WTC11 (cell line): ENCODE measurements around the gene ALS2.

Experiments used
- ESRRA ChIP-seq: sonication (generic); formaldehyde crosslinking; IDR thresholded peaks from 2 replicates; pipeline ENCODE4 v1.8.1; 2022; ENCODE audit warnings: mild to moderate bottlenecking, missing genetic modification reagents, borderline replicate concordance
- ETV6 ChIP-seq: sonication (generic); formaldehyde crosslinking; IDR thresholded peaks from 2 replicates; pipeline ENCODE4 v1.8.1; 2022; ENCODE audit warnings: mild to moderate bottlenecking, missing genetic modification reagents
- JUN ChIP-seq: sonication (generic); formaldehyde crosslinking; IDR thresholded peaks from 2 replicates; pipeline ENCODE4 v1.8.0; 2023; ENCODE audit warnings: mild to moderate bottlenecking, missing genetic modification reagents
- NFYB ChIP-seq: sonication (generic); formaldehyde crosslinking; conservative IDR thresholded peaks from 2 replicates; pipeline ENCODE4 v1.8.0; 2022; ENCODE audit warnings: low read depth, missing genetic modification reagents
- TEAD4 ChIP-seq: sonication (generic); formaldehyde crosslinking; IDR thresholded peaks from 2 replicates; pipeline ENCODE4 v1.8.0; 2022; ENCODE audit warnings: mild to moderate bottlenecking, missing genetic modification reagents
- ZNF232 ChIP-seq: sonication (generic); formaldehyde crosslinking; IDR thresholded peaks from 2 replicates; pipeline ENCODE4 v1.8.0; 2022; ENCODE audit warnings: mild to moderate bottlenecking, missing genetic modification reagents
- TF ChIP-seq, protein P1 (sequence below): fragments of 200-600 bp; IDR thresholded peaks from 2 replicates; pipeline ENCODE4 v1.8.0; 2022; ENCODE audit warnings: antibody characterized with exemption
- TF ChIP-seq, protein P2 (sequence below): sonication (generic); formaldehyde crosslinking; IDR thresholded peaks from 2 replicates; pipeline ENCODE4 v1.8.0; 2023; ENCODE audit warnings: missing genetic modification reagents
- TF ChIP-seq, protein P3 (sequence below): sonication (generic); formaldehyde crosslinking; IDR thresholded peaks from 2 replicates; pipeline ENCODE4 v1.8.0; 2022; ENCODE audit warnings: mild to moderate bottlenecking, missing genetic modification reagents
- TF ChIP-seq, protein P4 (sequence below): sonication (generic); formaldehyde crosslinking; IDR thresholded peaks from 2 replicates; pipeline ENCODE4 v1.8.1; 2023; ENCODE audit warnings: mild to moderate bottlenecking, missing genetic modification reagents, moderate library complexity
- TF ChIP-seq, protein P5 (sequence below): sonication (generic); formaldehyde crosslinking; IDR thresholded peaks from 2 replicates; pipeline ENCODE4 v1.8.1; 2023; ENCODE audit warnings: mild to moderate bottlenecking, missing genetic modification reagents, moderate library complexity
- TF ChIP-seq, protein P6 (sequence below): fragments of 250-450 bp; sonication (Bioruptor Pico); IDR thresholded peaks from 2 replicates; pipeline ENCODE4 v1.9.0; 2021; ENCODE audit warnings: moderate library complexity, mild to moderate bottlenecking, inconsistent platforms, borderline replicate concordance
- TF ChIP-seq, protein P7 (sequence below): sonication (generic); formaldehyde crosslinking; IDR thresholded peaks from 2 replicates; pipeline ENCODE4 v1.8.0; 2022; ENCODE audit warnings: mild to moderate bottlenecking, missing genetic modification reagents

DNA sequence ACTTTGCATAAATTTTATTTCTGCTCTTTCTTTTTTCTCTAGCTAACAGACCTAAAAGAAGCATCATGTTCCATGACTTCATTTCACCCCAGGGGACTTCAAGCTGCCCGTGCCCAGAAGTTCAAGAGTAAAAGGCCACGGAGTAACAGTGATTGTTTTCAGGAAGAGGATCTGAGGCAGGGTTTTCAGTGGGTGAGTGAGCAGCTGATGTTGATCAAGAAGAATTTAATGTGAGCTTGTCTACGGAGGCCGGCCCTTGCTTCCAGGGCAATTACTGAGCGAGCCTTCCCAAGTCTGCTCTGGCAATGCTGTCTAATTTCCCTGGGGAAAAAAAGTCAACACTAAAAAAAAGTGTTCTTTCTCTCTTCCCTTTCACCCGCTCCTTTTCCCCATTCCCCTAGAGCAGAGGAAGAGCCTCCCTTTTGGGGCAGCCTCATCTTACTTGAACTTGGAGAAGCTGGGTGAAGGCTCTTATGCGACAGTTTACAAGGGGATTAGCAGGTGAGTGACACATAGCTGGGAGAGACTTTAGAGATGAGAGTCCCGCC, 26.8 kb upstream of the ALS2 start:
- TF ChIP-seq, protein P1, sequence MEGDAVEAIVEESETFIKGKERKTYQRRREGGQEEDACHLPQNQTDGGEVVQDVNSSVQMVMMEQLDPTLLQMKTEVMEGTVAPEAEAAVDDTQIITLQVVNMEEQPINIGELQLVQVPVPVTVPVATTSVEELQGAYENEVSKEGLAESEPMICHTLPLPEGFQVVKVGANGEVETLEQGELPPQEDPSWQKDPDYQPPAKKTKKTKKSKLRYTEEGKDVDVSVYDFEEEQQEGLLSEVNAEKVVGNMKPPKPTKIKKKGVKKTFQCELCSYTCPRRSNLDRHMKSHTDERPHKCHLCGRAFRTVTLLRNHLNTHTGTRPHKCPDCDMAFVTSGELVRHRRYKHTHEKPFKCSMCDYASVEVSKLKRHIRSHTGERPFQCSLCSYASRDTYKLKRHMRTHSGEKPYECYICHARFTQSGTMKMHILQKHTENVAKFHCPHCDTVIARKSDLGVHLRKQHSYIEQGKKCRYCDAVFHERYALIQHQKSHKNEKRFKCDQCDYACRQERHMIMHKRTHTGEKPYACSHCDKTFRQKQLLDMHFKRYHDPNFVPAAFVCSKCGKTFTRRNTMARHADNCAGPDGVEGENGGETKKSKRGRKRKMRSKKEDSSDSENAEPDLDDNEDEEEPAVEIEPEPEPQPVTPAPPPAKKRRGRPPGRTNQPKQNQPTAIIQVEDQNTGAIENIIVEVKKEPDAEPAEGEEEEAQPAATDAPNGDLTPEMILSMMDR = no peak
- TF ChIP-seq JUN = no peak
- no peak for TF ChIP-seq NFYB (CRISPR knock-in tag)
- TF ChIP-seq, protein P2, sequence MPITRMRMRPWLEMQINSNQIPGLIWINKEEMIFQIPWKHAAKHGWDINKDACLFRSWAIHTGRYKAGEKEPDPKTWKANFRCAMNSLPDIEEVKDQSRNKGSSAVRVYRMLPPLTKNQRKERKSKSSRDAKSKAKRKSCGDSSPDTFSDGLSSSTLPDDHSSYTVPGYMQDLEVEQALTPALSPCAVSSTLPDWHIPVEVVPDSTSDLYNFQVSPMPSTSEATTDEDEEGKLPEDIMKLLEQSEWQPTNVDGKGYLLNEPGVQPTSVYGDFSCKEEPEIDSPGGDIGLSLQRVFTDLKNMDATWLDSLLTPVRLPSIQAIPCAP (CRISPR knock-in tag) = no peak
- no peak for TF ChIP-seq ZNF232 (CRISPR knock-in tag)
- no peak for TF ChIP-seq ESRRA (CRISPR knock-in tag)
- TF ChIP-seq ETV6 = no peak
- TF ChIP-seq, protein P3, sequence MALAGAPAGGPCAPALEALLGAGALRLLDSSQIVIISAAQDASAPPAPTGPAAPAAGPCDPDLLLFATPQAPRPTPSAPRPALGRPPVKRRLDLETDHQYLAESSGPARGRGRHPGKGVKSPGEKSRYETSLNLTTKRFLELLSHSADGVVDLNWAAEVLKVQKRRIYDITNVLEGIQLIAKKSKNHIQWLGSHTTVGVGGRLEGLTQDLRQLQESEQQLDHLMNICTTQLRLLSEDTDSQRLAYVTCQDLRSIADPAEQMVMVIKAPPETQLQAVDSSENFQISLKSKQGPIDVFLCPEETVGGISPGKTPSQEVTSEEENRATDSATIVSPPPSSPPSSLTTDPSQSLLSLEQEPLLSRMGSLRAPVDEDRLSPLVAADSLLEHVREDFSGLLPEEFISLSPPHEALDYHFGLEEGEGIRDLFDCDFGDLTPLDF (CRISPR knock-in tag) = no peak
- TF ChIP-seq, protein P4, sequence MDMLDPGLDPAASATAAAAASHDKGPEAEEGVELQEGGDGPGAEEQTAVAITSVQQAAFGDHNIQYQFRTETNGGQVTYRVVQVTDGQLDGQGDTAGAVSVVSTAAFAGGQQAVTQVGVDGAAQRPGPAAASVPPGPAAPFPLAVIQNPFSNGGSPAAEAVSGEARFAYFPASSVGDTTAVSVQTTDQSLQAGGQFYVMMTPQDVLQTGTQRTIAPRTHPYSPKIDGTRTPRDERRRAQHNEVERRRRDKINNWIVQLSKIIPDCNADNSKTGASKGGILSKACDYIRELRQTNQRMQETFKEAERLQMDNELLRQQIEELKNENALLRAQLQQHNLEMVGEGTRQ (CRISPR knock-in tag) = no peak
- TF ChIP-seq, protein P5, sequence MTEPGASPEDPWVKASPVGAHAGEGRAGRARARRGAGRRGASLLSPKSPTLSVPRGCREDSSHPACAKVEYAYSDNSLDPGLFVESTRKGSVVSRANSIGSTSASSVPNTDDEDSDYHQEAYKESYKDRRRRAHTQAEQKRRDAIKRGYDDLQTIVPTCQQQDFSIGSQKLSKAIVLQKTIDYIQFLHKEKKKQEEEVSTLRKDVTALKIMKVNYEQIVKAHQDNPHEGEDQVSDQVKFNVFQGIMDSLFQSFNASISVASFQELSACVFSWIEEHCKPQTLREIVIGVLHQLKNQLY (CRISPR knock-in tag) = no peak
- TF ChIP-seq, protein P6, sequence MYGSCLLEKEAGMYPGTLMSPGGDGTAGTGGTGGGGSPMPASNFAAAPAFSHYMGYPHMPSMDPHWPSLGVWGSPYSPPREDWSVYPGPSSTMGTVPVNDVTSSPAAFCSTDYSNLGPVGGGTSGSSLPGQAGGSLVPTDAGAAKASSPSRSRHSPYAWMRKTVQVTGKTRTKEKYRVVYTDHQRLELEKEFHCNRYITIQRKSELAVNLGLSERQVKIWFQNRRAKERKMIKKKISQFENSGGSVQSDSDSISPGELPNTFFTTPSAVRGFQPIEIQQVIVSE (CRISPR knock-in tag) = no peak
- no peak for TF ChIP-seq TEAD4 (CRISPR knock-in tag)
- TF ChIP-seq, protein P7, sequence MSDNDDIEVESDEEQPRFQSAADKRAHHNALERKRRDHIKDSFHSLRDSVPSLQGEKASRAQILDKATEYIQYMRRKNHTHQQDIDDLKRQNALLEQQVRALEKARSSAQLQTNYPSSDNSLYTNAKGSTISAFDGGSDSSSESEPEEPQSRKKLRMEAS (CRISPR knock-in tag) = no peak
